Upper lobe of right lung (tissue), 1 donor: ENCODE data around the gene ARMC12. TPM values are rescaled to one million over a fixed set of nuclear protein-coding genes. Genes with fewer than 3 reads are reported as not detected.

Experiments used
- ATAC-seq: fragments of 200-7000 bp; cut with Tn5 transposase; one replicate; pipeline ENCODE4 v1.9.1; 2020; ENCODE audit warnings: mild to moderate bottlenecking, moderate library complexity
- DNase-seq: peaks from one replicate; pipeline ENCODE4 v3.0.0-alpha.2; 2020
- H3K27ac ChIP-seq: fragments of 200-600 bp; one replicate; pipeline ENCODE4 v1.8.0; 2022
- H3K27me3 ChIP-seq: fragments of 200-600 bp; one replicate; pipeline ENCODE4 v1.8.0; 2022; ENCODE audit warnings: mild to moderate bottlenecking
- H3K36me3 ChIP-seq: fragments of 200-600 bp; one replicate; pipeline ENCODE4 v1.8.0; 2022
- H3K4me1 ChIP-seq: fragments of 200-600 bp; one replicate; pipeline ENCODE4 v1.8.0; 2022
- H3K4me3 ChIP-seq: fragments of 200-600 bp; one replicate; pipeline ENCODE4 v1.8.0; 2022; ENCODE audit warnings: mild to moderate bottlenecking
- H3K9me3 ChIP-seq: fragments of 200-600 bp; one replicate; pipeline ENCODE4 v1.8.0; 2022
- intact Hi-C: fragments of 100-400 bp; cut with DNase I; formaldehyde crosslinking; loops from one replicate; pipeline ENCODE4 v1.11.0; 2022
- total RNA-seq: library from RNA; stranded (reverse); fragmentation: NEBNext Ultra II Directional; extraction: Animal tissue kit (Norgen Biotek cat#: 25700); gene quantifications from one replicate; pipeline ENCODE4 v1.2.1, GENCODE V29; 2021
- TF ChIP-seq, protein P1 (sequence below): fragments of 200-600 bp; IDR thresholded peaks from one replicate; pipeline ENCODE4 v1.8.0; 2022; ENCODE audit warnings: antibody characterized with exemption
- donor health status: DM: no; HTN: yes; CAD: no; lungs with severe emphysema.

Gene ARMC12
- total RNA-seq, 1 donor from 2014 or later: 0.52 TPM

DNA sequence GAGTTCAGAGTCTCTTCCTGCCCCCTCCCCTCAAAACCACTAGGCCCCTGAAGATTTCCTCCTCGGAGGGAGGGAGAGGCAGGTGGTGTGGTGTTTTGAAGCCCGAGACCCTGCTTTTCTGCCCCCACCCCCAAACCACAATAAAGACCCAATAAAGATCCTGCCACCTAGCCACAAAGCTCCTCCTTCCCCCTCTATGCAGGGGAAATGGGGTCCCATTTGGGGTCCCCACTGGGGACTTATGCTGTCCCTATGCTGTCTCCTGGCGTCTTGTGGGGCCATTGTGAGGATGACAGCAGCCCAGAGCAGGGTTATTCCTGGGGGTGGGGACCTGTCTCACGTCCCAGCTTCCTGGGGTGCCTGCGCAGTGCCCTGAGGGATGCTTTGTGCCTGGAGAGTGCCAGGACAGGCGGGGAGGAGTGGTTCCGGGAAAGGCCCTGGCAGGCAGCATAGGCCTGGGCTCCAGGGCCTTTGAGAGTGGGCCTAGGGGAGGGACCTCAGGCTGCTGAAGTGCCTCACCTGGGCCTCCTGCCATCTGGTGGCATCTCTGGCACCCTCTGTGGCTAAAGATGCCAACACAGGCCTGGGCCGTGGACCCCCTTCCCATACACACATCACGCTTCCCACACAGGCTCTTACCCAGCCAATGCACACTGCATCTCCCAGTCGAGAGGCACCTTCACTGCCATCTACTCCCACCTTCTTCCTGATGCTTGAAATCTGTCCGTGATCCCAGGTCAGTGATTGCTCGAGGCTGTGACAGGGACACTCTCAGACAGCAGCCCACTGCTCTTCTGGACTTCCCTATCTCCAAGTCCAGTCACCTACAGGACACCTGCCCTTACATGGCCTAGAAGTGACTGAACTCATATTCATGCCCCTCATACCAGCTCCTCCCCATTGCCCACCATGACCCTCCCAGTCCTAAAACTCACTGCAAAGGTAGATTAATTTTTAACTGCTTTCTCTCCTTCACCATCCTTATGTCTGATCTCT is 7.9 kb upstream of the ARMC12 start:
- DNase-seq (peak; percentile 88), ATAC-seq (peak; percentile 5)
- no peaks in the 10 kb centered on the region for H3K9me3 ChIP-seq
- no peaks in the 10 kb centered on the region for H3K27me3 ChIP-seq
- TF ChIP-seq, protein P1, sequence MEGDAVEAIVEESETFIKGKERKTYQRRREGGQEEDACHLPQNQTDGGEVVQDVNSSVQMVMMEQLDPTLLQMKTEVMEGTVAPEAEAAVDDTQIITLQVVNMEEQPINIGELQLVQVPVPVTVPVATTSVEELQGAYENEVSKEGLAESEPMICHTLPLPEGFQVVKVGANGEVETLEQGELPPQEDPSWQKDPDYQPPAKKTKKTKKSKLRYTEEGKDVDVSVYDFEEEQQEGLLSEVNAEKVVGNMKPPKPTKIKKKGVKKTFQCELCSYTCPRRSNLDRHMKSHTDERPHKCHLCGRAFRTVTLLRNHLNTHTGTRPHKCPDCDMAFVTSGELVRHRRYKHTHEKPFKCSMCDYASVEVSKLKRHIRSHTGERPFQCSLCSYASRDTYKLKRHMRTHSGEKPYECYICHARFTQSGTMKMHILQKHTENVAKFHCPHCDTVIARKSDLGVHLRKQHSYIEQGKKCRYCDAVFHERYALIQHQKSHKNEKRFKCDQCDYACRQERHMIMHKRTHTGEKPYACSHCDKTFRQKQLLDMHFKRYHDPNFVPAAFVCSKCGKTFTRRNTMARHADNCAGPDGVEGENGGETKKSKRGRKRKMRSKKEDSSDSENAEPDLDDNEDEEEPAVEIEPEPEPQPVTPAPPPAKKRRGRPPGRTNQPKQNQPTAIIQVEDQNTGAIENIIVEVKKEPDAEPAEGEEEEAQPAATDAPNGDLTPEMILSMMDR: peak; percentile 16
- intact Hi-C loops: loop anchor here (5.0 kb wide), 1 partner anchor 42 kb away; the partner anchor contains the start of gene FKBP5
- peaks cover 83% of the 10 kb centered on the region for H3K4me1 ChIP-seq
- peak overlapping the region; percentile 99 for H3K27ac ChIP-seq
- H3K36me3 ChIP-seq: no peaks in the 10 kb centered on the region
- H3K4me3 ChIP-seq: peak overlapping the region; percentile 55

DNA sequence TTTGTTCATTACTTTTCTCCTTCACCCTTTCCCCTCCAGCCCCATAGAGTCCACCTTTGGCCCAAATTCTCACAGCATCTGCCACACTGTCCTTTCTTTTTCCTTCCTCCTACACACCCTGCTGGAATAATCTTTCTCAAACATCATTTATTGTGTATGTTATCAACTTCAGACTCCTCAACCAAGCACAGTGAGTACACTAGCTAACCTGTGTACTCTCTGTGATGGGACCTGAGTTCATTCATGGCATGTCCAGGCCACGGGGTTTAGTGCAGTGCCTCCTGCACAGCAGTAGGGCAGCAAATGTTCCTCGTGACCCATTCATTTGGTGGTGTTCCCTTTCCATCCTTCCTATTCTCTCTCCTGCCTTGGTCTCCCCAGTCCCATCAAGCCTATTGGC is 7.1 kb upstream of the ARMC12 start:
- TF ChIP-seq, protein P1: no peak
- Histone ChIP-seq H3K4me1 (peaks cover 78% of the 10 kb centered on the region), H3K27me3 (no peaks in the 10 kb centered on the region), H3K9me3 (no peaks in the 10 kb centered on the region), H3K27ac (peak overlapping the region; percentile 99), H3K36me3 (no peaks in the 10 kb centered on the region), H3K4me3 (no peak overlapping the region)
- no peak for ATAC-seq
- DNase-seq: peak; percentile 19
- intact Hi-C loops: loop anchor here (5.0 kb wide), 1 partner anchor 42 kb away; the partner anchor contains the start of gene FKBP5

DNA sequence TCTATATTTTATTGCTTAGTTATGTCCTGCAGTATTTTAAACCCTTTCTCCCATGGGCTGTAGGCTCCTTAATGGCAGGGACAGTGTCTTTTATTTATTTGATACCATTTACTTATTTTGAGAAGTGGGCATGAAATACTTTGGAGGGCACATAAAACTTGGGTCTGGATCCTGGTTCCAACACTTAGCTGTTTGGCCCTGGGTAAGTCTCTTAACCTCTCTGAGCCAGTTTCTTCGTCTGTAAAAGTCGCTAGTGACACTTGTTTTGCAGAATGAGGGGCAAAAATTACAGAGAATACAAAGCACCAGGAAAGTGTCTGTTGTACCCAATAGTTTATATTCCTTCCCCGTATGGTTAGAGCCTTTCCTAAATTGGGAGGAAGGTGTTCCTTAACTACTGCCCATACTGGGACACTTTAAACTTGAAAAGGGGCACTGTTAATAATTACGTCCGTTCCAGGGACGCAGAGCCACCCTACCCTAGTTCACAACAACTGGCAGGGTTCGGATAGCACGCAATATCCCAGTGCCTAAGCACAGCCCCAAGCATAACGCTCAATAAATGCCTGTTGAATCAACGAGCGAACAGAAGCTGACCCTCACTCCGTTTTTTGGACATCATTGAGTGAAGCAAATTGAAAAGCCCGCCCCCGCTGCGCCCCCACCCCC is 6.0 kb upstream of the ARMC12 start:
- H3K27ac ChIP-seq: peak overlapping the region; percentile 99
- DNase-seq: no peak
- ATAC-seq: no peak
- peaks cover 68% of the 10 kb centered on the region for H3K4me1 ChIP-seq
- TF ChIP-seq, protein P1: no peak
- H3K4me3 ChIP-seq: peak overlapping the region; percentile 87
- H3K9me3 ChIP-seq: no peaks in the 10 kb centered on the region
- no peaks in the 10 kb centered on the region for H3K27me3 ChIP-seq
- intact Hi-C loops: no loop called here
- H3K36me3 ChIP-seq: no peaks in the 10 kb centered on the region

DNA sequence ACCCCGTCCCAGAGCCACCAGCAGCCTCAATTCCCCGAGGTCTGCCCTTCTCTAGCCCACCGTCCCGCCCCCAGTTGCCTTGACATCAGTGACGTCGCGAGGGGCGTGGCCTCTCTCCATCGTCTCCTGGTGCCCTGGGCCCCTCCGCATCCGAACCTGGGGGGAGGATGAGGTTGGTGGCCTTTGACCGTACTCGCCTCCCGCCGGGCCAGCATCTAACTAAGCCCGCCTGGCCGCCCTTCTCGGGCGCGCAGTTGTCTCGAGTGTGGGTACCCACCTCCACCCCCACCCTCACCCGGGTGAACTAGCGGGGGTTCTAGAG is 5.5 kb upstream of the ARMC12 start:
- Histone ChIP-seq H3K4me1 (peaks cover 67% of the 10 kb centered on the region), H3K36me3 (no peaks in the 10 kb centered on the region), H3K27me3 (no peaks in the 10 kb centered on the region), H3K4me3 (peak overlapping the region; percentile 87), H3K9me3 (no peaks in the 10 kb centered on the region), H3K27ac (peak overlapping the region; percentile 99)
- DNase-seq (peak; percentile 99), ATAC-seq (peak; percentile 62)
- TF ChIP-seq, protein P1: no peak
- intact Hi-C loops: no loop called here

DNA sequence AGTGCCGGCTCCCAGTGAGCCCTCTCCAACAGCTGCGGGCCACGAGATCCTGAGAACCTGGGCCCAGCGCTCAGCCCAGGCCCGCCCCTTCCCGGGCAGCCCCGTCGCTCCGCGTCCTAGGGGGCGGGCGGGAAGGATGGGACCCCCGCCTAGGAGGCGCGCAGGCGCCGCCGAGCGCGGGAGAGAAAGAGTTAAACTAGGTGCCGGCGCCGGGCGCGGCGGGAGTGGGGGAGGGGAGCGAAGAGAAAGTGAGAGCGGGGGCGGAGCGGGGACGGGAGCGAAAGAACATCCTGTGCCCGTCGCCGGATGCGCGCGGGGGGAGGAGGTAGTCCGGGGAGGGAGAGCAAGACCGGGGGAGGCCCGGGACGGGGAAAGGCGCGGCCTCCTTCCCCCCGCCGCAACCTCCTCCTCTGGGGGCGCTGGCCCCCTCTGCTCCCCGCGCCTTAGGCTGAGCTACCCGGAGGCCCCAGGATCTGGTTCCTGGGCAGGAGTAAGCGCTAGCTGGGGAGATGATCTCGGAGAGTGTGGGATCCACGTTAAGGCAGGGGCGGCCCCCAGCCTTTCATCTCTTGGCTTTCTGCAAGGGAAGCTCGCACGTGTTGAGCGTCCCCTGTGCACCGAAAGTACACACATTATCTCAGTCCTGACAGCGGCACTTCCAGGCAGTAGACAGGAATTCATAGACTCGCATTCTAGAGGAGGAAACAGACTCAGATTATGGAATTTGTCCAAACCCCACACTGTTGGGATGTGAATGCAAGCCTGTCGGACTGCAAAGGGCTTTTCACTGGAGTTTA is 4.9 kb upstream of the ARMC12 start:
- peak overlapping the region; percentile 99 for H3K27ac ChIP-seq
- H3K4me3 ChIP-seq: peak overlapping the region; percentile 87
- H3K9me3 ChIP-seq: no peaks in the 10 kb centered on the region
- H3K27me3 ChIP-seq: no peaks in the 10 kb centered on the region
- peak; percentile 79 for ATAC-seq
- intact Hi-C loops: no loop called here
- no peaks in the 10 kb centered on the region for H3K36me3 ChIP-seq
- TF ChIP-seq, protein P1: peak; percentile 34
- peak; percentile 100 for DNase-seq
- H3K4me1 ChIP-seq: peaks cover 62% of the 10 kb centered on the region
